Activated T-cell treated with anti-CD3 and anti-CD28 coated beads, Interleukin-2, amount 50 U/mL, for 4 hours (primary cell): Measurements from ENCODE around the gene ABCB11. TPM values are rescaled to one million over a fixed set of nuclear protein-coding genes. Genes with fewer than 3 reads are reported as not detected.

Experiments used
- ATAC-seq, 2 donors: fragments of 200-7000 bp; cut with Tn5 transposase; one replicate each; pipeline ENCODE4 v1.10.0; 2021
- DNase-seq: peaks from one replicate; pipeline ENCODE4 v3.0.0-alpha.2; 2020
- H3K27me3 Mint-ChIP-seq: one replicate; pipeline ENCODE4 v1.8.0; 2021; ENCODE audit warnings: low read depth, mixed read lengths
- H3K36me3 Mint-ChIP-seq: one replicate; pipeline ENCODE4 v1.8.0; 2022; ENCODE audit warnings: mixed read lengths; ENCODE audit not compliant: insufficient read depth
- H3K4me1 Mint-ChIP-seq: one replicate; pipeline ENCODE4 v1.8.0; 2021; ENCODE audit warnings: low read depth, mixed read lengths
- H3K4me3 Mint-ChIP-seq: one replicate; pipeline ENCODE4 v1.8.0; 2021; ENCODE audit warnings: mild to moderate bottlenecking, moderate library complexity, mixed read lengths
- H3K9me3 Mint-ChIP-seq: one replicate; pipeline ENCODE4 v1.8.0; 2021; ENCODE audit warnings: mixed read lengths
- total RNA-seq, 3 donors: library from RNA; stranded (reverse); gene quantifications; one replicate each; pipeline ENCODE4 v1.2.1, GENCODE V29; 2021

ABCB11 gene
- total RNA-seq, 3 donors from 2014 or later, result not detected

- H3K4me1 Mint-ChIP-seq, result peaks cover 2% of the 10 kb centered on the region
- H3K9me3 Mint-ChIP-seq, result no peaks in the 10 kb centered on the region
- no peak for ATAC-seq
- no peaks in the 10 kb centered on the region for H3K27me3 Mint-ChIP-seq
- no peak overlapping the region for H3K4me3 Mint-ChIP-seq
- no peak for DNase-seq
- H3K36me3 Mint-ChIP-seq, result no peaks in the 10 kb centered on the region
Measured at GRCh38 chr2:169007356-169007755, 23.8 kb downstream of the ABCB11 start.

GRCh38 chr2:169006665-169007064, 24.5 kb downstream of the ABCB11 start:
- ATAC-seq, result no peak
- H3K4me3 Mint-ChIP-seq, result no peak overlapping the region
- no peaks in the 10 kb centered on the region for H3K9me3 Mint-ChIP-seq

GRCh38 chr2:169005994-169006393, 25.1 kb downstream of the ABCB11 start:
- Mint-ChIP-seq H3K27me3 (no peaks in the 10 kb centered on the region), H3K4me1 (peaks cover 2% of the 10 kb centered on the region), H3K4me3 (no peak overlapping the region), H3K9me3 (no peaks in the 10 kb centered on the region), H3K36me3 (no peaks in the 10 kb centered on the region)
- DNase-seq (no peak), ATAC-seq (no peak)

More at GRCh38 chr2:169006665-169007064, 24.5 kb downstream of the ABCB11 start:
- Mint-ChIP-seq H3K36me3 (no peaks in the 10 kb centered on the region), H3K27me3 (no peaks in the 10 kb centered on the region), H3K4me1 (peaks cover 2% of the 10 kb centered on the region)
- no peak for DNase-seq

GRCh38 chr2:169005080-169005598, 26.0 kb downstream of the ABCB11 start:
- DNase-seq, result no peak
- H3K27me3 Mint-ChIP-seq, result no peaks in the 10 kb centered on the region
- H3K9me3 Mint-ChIP-seq, result no peaks in the 10 kb centered on the region
- no peak overlapping the region for H3K4me3 Mint-ChIP-seq
- ATAC-seq, result no peak
- H3K36me3 Mint-ChIP-seq, result no peaks in the 10 kb centered on the region
- H3K4me1 Mint-ChIP-seq, result peaks cover 2% of the 10 kb centered on the region

- H3K9me3 Mint-ChIP-seq, result no peaks in the 10 kb centered on the region
- no peaks in the 10 kb centered on the region for H3K4me1 Mint-ChIP-seq
- H3K36me3 Mint-ChIP-seq, result no peaks in the 10 kb centered on the region
- no peak overlapping the region for H3K4me3 Mint-ChIP-seq
- H3K27me3 Mint-ChIP-seq, result no peaks in the 10 kb centered on the region
- ATAC-seq (no peak), DNase-seq (no peak)
Measured at GRCh38 chr2:169002161-169002738, 28.9 kb downstream of the ABCB11 start.

GRCh38 chr2:169001116-169001815, 29.9 kb downstream of the ABCB11 start:
- Mint-ChIP-seq H3K4me1 (no peaks in the 10 kb centered on the region), H3K4me3 (no peak overlapping the region), H3K9me3 (no peaks in the 10 kb centered on the region), H3K27me3 (no peaks in the 10 kb centered on the region), H3K36me3 (no peaks in the 10 kb centered on the region)
- ATAC-seq, result no peak
- no peak for DNase-seq

GRCh38 chr2:168999668-169000213, 31.4 kb downstream of the ABCB11 start:
- H3K27me3 Mint-ChIP-seq, result no peaks in the 10 kb centered on the region
- H3K36me3 Mint-ChIP-seq, result no peaks in the 10 kb centered on the region
- no peak for DNase-seq
- no peak for ATAC-seq
- H3K4me1 Mint-ChIP-seq, result no peaks in the 10 kb centered on the region
- no peak overlapping the region for H3K4me3 Mint-ChIP-seq
- H3K9me3 Mint-ChIP-seq, result no peaks in the 10 kb centered on the region

- ATAC-seq, result no peak
- Mint-ChIP-seq H3K9me3 (no peaks in the 10 kb centered on the region), H3K27me3 (no peaks in the 10 kb centered on the region), H3K4me1 (no peaks in the 10 kb centered on the region), H3K36me3 (no peaks in the 10 kb centered on the region), H3K4me3 (no peak overlapping the region)
- no peak for DNase-seq
Measured at GRCh38 chr2:168998609-168999211, 32.4 kb downstream of the ABCB11 start.

GRCh38 chr2:168997794-168998193, 33.3 kb downstream of the ABCB11 start:
- no peak overlapping the region for H3K4me3 Mint-ChIP-seq
- H3K27me3 Mint-ChIP-seq, result no peaks in the 10 kb centered on the region
- no peaks in the 10 kb centered on the region for H3K9me3 Mint-ChIP-seq
- ATAC-seq (no peak), DNase-seq (no peak)
- H3K4me1 Mint-ChIP-seq, result no peaks in the 10 kb centered on the region
- H3K36me3 Mint-ChIP-seq, result no peaks in the 10 kb centered on the region

GRCh38 chr2:168997118-168997521, 34.0 kb downstream of the ABCB11 start:
- ATAC-seq, result no peak
- no peak overlapping the region for H3K4me3 Mint-ChIP-seq
- no peaks in the 10 kb centered on the region for H3K27me3 Mint-ChIP-seq
- H3K9me3 Mint-ChIP-seq, result no peaks in the 10 kb centered on the region
- no peaks in the 10 kb centered on the region for H3K36me3 Mint-ChIP-seq
- no peak for DNase-seq
- H3K4me1 Mint-ChIP-seq, result no peaks in the 10 kb centered on the region

GRCh38 chr2:168995744-168996143, 35.4 kb downstream of the ABCB11 start:
- no peaks in the 10 kb centered on the region for H3K4me1 Mint-ChIP-seq
- no peak for ATAC-seq
- no peaks in the 10 kb centered on the region for H3K27me3 Mint-ChIP-seq
- H3K9me3 Mint-ChIP-seq, result no peaks in the 10 kb centered on the region
- H3K4me3 Mint-ChIP-seq, result no peak overlapping the region
- no peaks in the 10 kb centered on the region for H3K36me3 Mint-ChIP-seq
- DNase-seq, result no peak

- Mint-ChIP-seq H3K9me3 (no peaks in the 10 kb centered on the region), H3K4me1 (peaks cover 2% of the 10 kb centered on the region), H3K27me3 (no peaks in the 10 kb centered on the region), H3K4me3 (no peak overlapping the region), H3K36me3 (no peaks in the 10 kb centered on the region)
- DNase-seq, result no peak
- no peak for ATAC-seq
Measured at GRCh38 chr2:168993538-168993937, 37.6 kb downstream of the ABCB11 start.

- no peaks in the 10 kb centered on the region for H3K9me3 Mint-ChIP-seq
- no peaks in the 10 kb centered on the region for H3K36me3 Mint-ChIP-seq
- H3K4me3 Mint-ChIP-seq, result no peak overlapping the region
- no peaks in the 10 kb centered on the region for H3K27me3 Mint-ChIP-seq
- peaks cover 2% of the 10 kb centered on the region for H3K4me1 Mint-ChIP-seq
- ATAC-seq, result no peak
- DNase-seq, result no peak
Measured at GRCh38 chr2:168992591-168993349, 38.4 kb downstream of the ABCB11 start.

GRCh38 chr2:168992026-168992425, 39.1 kb downstream of the ABCB11 start:
- H3K27me3 Mint-ChIP-seq, result no peaks in the 10 kb centered on the region
- ATAC-seq (no peak), DNase-seq (no peak)
- peaks cover 2% of the 10 kb centered on the region for H3K4me1 Mint-ChIP-seq
- H3K9me3 Mint-ChIP-seq, result no peaks in the 10 kb centered on the region
- H3K4me3 Mint-ChIP-seq, result no peak overlapping the region
- H3K36me3 Mint-ChIP-seq, result no peaks in the 10 kb centered on the region
